IMR-90 (cell line): Measurements from ENCODE around the gene ME2. TPM values are rescaled to one million over a fixed set of nuclear protein-coding genes. Genes with fewer than 3 reads are reported as not detected.

Source experiments
- ATAC-seq: fragments of 200-7000 bp; cut with Tn5 transposase; 2 replicates; pipeline ENCODE4 v1.9.1; 2020; ENCODE audit warnings: low read depth, mild to moderate bottlenecking, moderate library complexity
- BruUV-seq: library from RNA; stranded (reverse); fragments of 400-500 nt; replicated peaks from 2 replicates; lab custom pipeline; 2021; lab: Mats Ljungman, UMichigan
- CTCF ChIA-PET: fragments of 300-600 bp; formaldehyde crosslinking; extraction: SDS; loops from one replicate; lab custom pipeline; 2021; ENCODE audit warnings: antibody characterized with exemption; lab: Yijun Ruan, JAX
- POLR2A ChIA-PET: fragments of 300-600 bp; sonication (Branson Sonifier 250); formaldehyde crosslinking; loops from one replicate; lab custom pipeline; 2022; ENCODE audit warnings: antibody characterized with exemption; ENCODE audit not compliant: unreplicated experiment; lab: Charles Lee
- DNase-seq: peaks from one replicate; pipeline ENCODE4 v3.0.0; 2013
- H2AFZ ChIP-seq: replicated peaks from 2 replicates; pipeline ENCODE3; 2013; ENCODE audit warnings: low read length, mild to moderate bottlenecking; ENCODE audit not compliant: poor library complexity
- H2AK5ac ChIP-seq: 2 replicates; pipeline ENCODE4 v1.6.1; 2013; ENCODE audit warnings: low read depth, low read length, inconsistent platforms
- H2AK9ac ChIP-seq: replicated peaks from 2 replicates; pipeline ENCODE3; 2013; ENCODE audit warnings: mild to moderate bottlenecking, low read depth, low read length, moderate library complexity; ENCODE audit not compliant: poor library complexity
- H2BK120ac ChIP-seq: 2 replicates; pipeline ENCODE4 v1.6.1; 2013; ENCODE audit warnings: low read depth, low read length, inconsistent platforms
- H2BK15ac ChIP-seq: 3 replicates; pipeline ENCODE4 v1.6.1; 2013; ENCODE audit warnings: low read depth, low read length, inconsistent platforms
- H2BK20ac ChIP-seq: 2 replicates; pipeline ENCODE4 v1.6.1; 2013; ENCODE audit warnings: low read depth, mild to moderate bottlenecking, inconsistent platforms, low read length, moderate library complexity
- H2BK5ac ChIP-seq: 2 replicates; pipeline ENCODE4 v1.6.1; 2013; ENCODE audit warnings: mild to moderate bottlenecking, low read depth, low read length, inconsistent platforms; ENCODE audit not compliant: poor library complexity, severe bottlenecking
- H3K14ac ChIP-seq: replicated peaks from 2 replicates; pipeline ENCODE4 v1.6.1; 2013; ENCODE audit warnings: low read depth, low read length, inconsistent platforms
- H3K18ac ChIP-seq: 2 replicates; pipeline ENCODE4 v1.6.1; 2013; ENCODE audit warnings: low read depth, low read length, control low read depth
- H3K23ac ChIP-seq: 2 replicates; pipeline ENCODE4 v1.6.1; 2013; ENCODE audit warnings: low read depth, low read length, inconsistent platforms
- H3K27ac ChIP-seq: 2 replicates; pipeline ENCODE4 v1.5.1; 2013; ENCODE audit warnings: mild to moderate bottlenecking, control low read depth, low read length; ENCODE audit not compliant: insufficient read depth
- H3K27me3 ChIP-seq: 2 replicates; pipeline ENCODE4 v1.6.1; 2013; ENCODE audit warnings: low read length; ENCODE audit not compliant: control insufficient read depth, insufficient read depth
- H3K36me3 ChIP-seq: 2 replicates; pipeline ENCODE4 v1.6.1; 2013; ENCODE audit warnings: low read length, mixed read lengths; ENCODE audit not compliant: control insufficient read depth, insufficient read depth
- H3K4ac ChIP-seq: 2 replicates; pipeline ENCODE4 v1.6.1; 2013; ENCODE audit warnings: low read depth, low read length, inconsistent platforms
- H3K4me1 ChIP-seq: 2 replicates; pipeline ENCODE4 v1.6.1; 2013; ENCODE audit warnings: low read length, mixed read lengths; ENCODE audit not compliant: control insufficient read depth, insufficient read depth
- H3K4me2 ChIP-seq: 2 replicates; pipeline ENCODE4 v1.6.1; 2013; ENCODE audit warnings: low read depth, mild to moderate bottlenecking, control low read depth, low read length, moderate library complexity
- H3K4me3 ChIP-seq: 2 replicates; pipeline ENCODE4 v1.5.1; 2013; ENCODE audit warnings: low read depth, mild to moderate bottlenecking, control low read depth, low read length, moderate library complexity; ENCODE audit not compliant: insufficient read depth
- H3K56ac ChIP-seq: 2 replicates; pipeline ENCODE4 v1.6.1; 2013; ENCODE audit warnings: low read length, inconsistent platforms; ENCODE audit not compliant: insufficient read depth; ENCODE audit errors: extremely low read depth
- H3K79me1 ChIP-seq, 2 experiments: 2 replicates each; pipeline ENCODE4 v1.6.1; 2013; ENCODE audit warnings: low read length in 2 of 2, inconsistent platforms in 1 of 2, low read depth in 1 of 2
- H3K9ac ChIP-seq: 2 replicates; pipeline ENCODE4 v1.6.1; 2013; ENCODE audit warnings: low read depth, low read length, control low read depth
- H3K9me1 ChIP-seq: 2 replicates; pipeline ENCODE4 v1.6.1; 2013; ENCODE audit warnings: low read length, inconsistent platforms; ENCODE audit not compliant: insufficient read depth
- H3K9me3 ChIP-seq: 2 replicates; pipeline ENCODE4 v1.6.1; 2013; ENCODE audit warnings: low read length; ENCODE audit not compliant: control insufficient read depth, insufficient read depth
- H4K20me1 ChIP-seq: 2 replicates; pipeline ENCODE4 v1.6.1; 2013; ENCODE audit warnings: low read length, inconsistent platforms; ENCODE audit not compliant: insufficient read depth
- H4K5ac ChIP-seq: 2 replicates; pipeline ENCODE4 v1.6.1; 2013; ENCODE audit warnings: mild to moderate bottlenecking, low read depth, low read length, control low read depth
- H4K8ac ChIP-seq, 2 experiments: 2 replicates each; pipeline ENCODE4 v1.6.1; 2013; ENCODE audit warnings: low read depth in 2 of 2, low read length in 2 of 2, control low read depth in 1 of 2, inconsistent platforms in 1 of 2
- H4K91ac ChIP-seq: 2 replicates; pipeline ENCODE4 v1.6.1; 2013; ENCODE audit warnings: low read depth, low read length, inconsistent platforms; ENCODE audit not compliant: insufficient read depth
- BHLHE40 ChIP-seq: fragments of 150-350 bp; IDR thresholded peaks from 2 replicates; pipeline ENCODE4 v1.6.1; 2016; ENCODE audit warnings: mild to moderate bottlenecking, low read depth, low read length
- CEBPB ChIP-seq: IDR thresholded peaks from 2 replicates; pipeline ENCODE4 v1.6.1; 2012; ENCODE audit warnings: low read depth, low read length, improper control_type of control experiment
- CHD1 ChIP-seq: IDR thresholded peaks from 2 replicates; pipeline ENCODE4 v1.6.1; 2012; ENCODE audit warnings: low read depth, low read length, improper control_type of control experiment
- CTCF ChIP-seq: conservative IDR thresholded peaks from 2 replicates; pipeline ENCODE4 v1.5.1; 2012; ENCODE audit warnings: mild to moderate bottlenecking, low read depth, low read length, improper control_type of control experiment
- ELK1 ChIP-seq: fragments of 150-350 bp; IDR thresholded peaks from 2 replicates; pipeline ENCODE4 v1.6.1; 2016; ENCODE audit warnings: low read depth, mild to moderate bottlenecking, low read length, moderate library complexity, borderline replicate concordance
- FOS ChIP-seq: fragments of 150-350 bp; IDR thresholded peaks from 2 replicates; pipeline ENCODE4 v1.6.1; 2016; ENCODE audit warnings: low read depth, low read length
- MAFK ChIP-seq: IDR thresholded peaks from 2 replicates; pipeline ENCODE4 v1.6.1; 2012; ENCODE audit warnings: low read depth, low read length, improper control_type of control experiment
- MAZ ChIP-seq: IDR thresholded peaks from 2 replicates; pipeline ENCODE4 v1.6.1; 2012; ENCODE audit warnings: low read depth, mild to moderate bottlenecking, low read length, improper control_type of control experiment, moderate library complexity, borderline replicate concordance
- NFE2L2 ChIP-seq: fragments of 150-350 bp; IDR thresholded peaks from 2 replicates; pipeline ENCODE4 v1.6.1; 2016; ENCODE audit warnings: low read depth, mild to moderate bottlenecking, low read length
- POLR2A ChIP-seq: IDR thresholded peaks from 2 replicates; pipeline ENCODE4 v1.6.1; 2012; ENCODE audit warnings: mild to moderate bottlenecking, low read depth, low read length
- RAD21 ChIP-seq: IDR thresholded peaks from 2 replicates; pipeline ENCODE4 v1.6.1; 2012; ENCODE audit warnings: low read length, improper control_type of control experiment
- RCOR1 ChIP-seq: IDR thresholded peaks from 2 replicates; pipeline ENCODE4 v1.6.1; 2012; ENCODE audit warnings: mild to moderate bottlenecking, low read length, improper control_type of control experiment; ENCODE audit not compliant: insufficient replicate concordance
- RFX5 ChIP-seq: IDR thresholded peaks from 2 replicates; pipeline ENCODE4 v1.8.0; 2012; ENCODE audit warnings: low read depth, mild to moderate bottlenecking, low read length, moderate library complexity
- USF2 ChIP-seq: fragments of 150-350 bp; IDR thresholded peaks from 2 replicates; pipeline ENCODE4 v1.6.1; 2017; ENCODE audit warnings: mild to moderate bottlenecking, antibody characterized with exemption, low read length, low read depth
- WGBS, 2 experiments: methylation state at CpG; one replicate each; pipeline versions ENCODE4 v1.1.5 to v1.1.7; 2013; ENCODE audit warnings: missing lambda C conversion rate in 2 of 2; ENCODE audit not compliant: insufficient read length in 1 of 2; ENCODE audit errors: extremely low coverage in 2 of 2; 5-methylcytosine and 5-hydroxymethylcytosine counted together
- dilution Hi-C: fragments of 300-500 bp; cut with HindIII; formaldehyde crosslinking; loops from one replicate; pipeline ENCODE4 v1.14.3; 2018; ENCODE audit warnings: low sequenced_read_pairs; ENCODE audit not compliant: unreplicated experiment
- in situ Hi-C: fragments of 300-500 bp; cut with MboI; formaldehyde crosslinking; loops from 3 replicates; pipeline ENCODE4 v1.14.3; 2019; ENCODE audit warnings: low sequenced_read_pairs, inconsistent platforms, mixed read lengths
- intact Hi-C: fragments of 100-400 bp; cut with micrococcal nuclease; formaldehyde crosslinking; loops from 2 replicates; pipeline ENCODE4 v1.10.0; 2022
- polyA plus RNA-seq, 3 experiments: library from polyadenylated mRNA; depleted of rRNA; stranded (reverse); fragments of >200 nt; gene quantifications; 2 replicates each; pipeline ENCODE4 v1.2.3, GENCODE V29; 2012; ENCODE audit warnings: low replicate concordance in 1 of 3
- total RNA-seq: library from RNA; depleted of rRNA; stranded (reverse); fragments of >200 nt; gene quantifications from 2 replicates; pipeline ENCODE4 v1.2.3, GENCODE V29; 2012

ME2 gene
- total and polyA plus RNA-seq, 2 of the 4 experiments (the other 2 are of a cell fraction): 29.7 to 32.6 TPM

- dilution Hi-C loops (no loop called here), intact Hi-C loops (no loop called here), in situ Hi-C loops (no loop called here)
- ChIA-PET POLR2A (no interaction called here), CTCF (interaction anchor here (0.6 kb wide), 1 partner anchor 244 kb away, joined by 4 read pairs; no protein-coding TSS in a partner anchor)
- Histone ChIP-seq H3K4me2 (no peak overlapping the region), H3K9ac (no peak overlapping the region), H2AK9ac (no peak overlapping the region), H2BK120ac (no peak overlapping the region), H3K36me3 (peaks cover 5% of the 10 kb centered on the region), H3K4ac (no peak overlapping the region), H2AK5ac (no peak overlapping the region), H4K20me1 (no peaks in the 10 kb centered on the region), H2BK20ac (no peak overlapping the region), H3K27me3 (no peaks in the 10 kb centered on the region), H3K27ac (no peak overlapping the region), H3K9me1 (no peaks in the 10 kb centered on the region), H3K9me3 (no peaks in the 10 kb centered on the region), H4K91ac (no peak overlapping the region), H3K14ac (no peak overlapping the region), H3K18ac (no peak overlapping the region), H2BK15ac (no peak overlapping the region), H3K4me3 (no peak overlapping the region), H4K5ac (no peak overlapping the region), H3K23ac (no peak overlapping the region), H3K56ac (no peak overlapping the region), H2BK5ac (no peak overlapping the region), H3K4me1 (peaks cover 2% of the 10 kb centered on the region; the same call in 1 of the 2 replicates), H2AFZ (no peak overlapping the region), H3K79me1 (no peaks in the 10 kb centered on the region), H4K8ac (no peak overlapping the region)
- DNase-seq (no peak), ATAC-seq (peak; percentile 65)
- TF ChIP-seq RFX5 (no peak), POLR2A (no peak), RAD21 (no peak), BHLHE40 (no peak), ELK1 (no peak), FOS (no peak), MAFK (no peak), USF2 (no peak), CHD1 (no peak), CTCF (no peak), RCOR1 (no peak), NFE2L2 (no peak), CEBPB (no peak), MAZ (no peak)
- no CpG with 5 or more reads among the region's 4 CpGs for WGBS, 2 experiments
- BruUV-seq: no TSS peak
Observed at GRCh38 chr18:50944245-50944932, 65.5 kb downstream of the ME2 start.
